Measurements from ENCODE around the gene GPC5.
"Not testable (repeated sequence)": the region's sequence is repeated elsewhere in the genome, so short reads cannot be mapped to it uniquely, and the experiment has no call there.

Gene GPC5

GRCh38 chr13:92260363-92260762, 861.9 kb downstream of the GPC5 start:
- H3K4me3 ChIP-seq (replicated peaks in 1 of 2; ENCODE audit: low read depth in 2 of 2, low read length in 2 of 2), result no peak overlapping the region
- DNase-seq (ENCODE audit: low read depth in 2 of 2), result no peak
- no peak for TF ChIP-seq CTCF (IDR thresholded peaks at IDR 0.05; ENCODE audit: low read depth, low read length)

GRCh38 chr13:92262100-92262788, 863.8 kb downstream of the GPC5 start:
- no peak for TF ChIP-seq CTCF (IDR thresholded peaks at IDR 0.05; ENCODE audit: low read depth, low read length)
- DNase-seq (ENCODE audit: low read depth in 2 of 2), result no peak
- no peak overlapping the region for H3K4me3 ChIP-seq (replicated peaks in 1 of 2; ENCODE audit: low read depth in 2 of 2, low read length in 2 of 2)

- H3K4me3 ChIP-seq (replicated peaks in 1 of 2; ENCODE audit: low read depth in 2 of 2, low read length in 2 of 2), result no peak overlapping the region
- TF ChIP-seq CTCF (IDR thresholded peaks at IDR 0.05; ENCODE audit: low read depth, low read length), result no peak
- DNase-seq (ENCODE audit: low read depth in 2 of 2), result peak; percentile 9 to 73
Measured at GRCh38 chr13:92265408-92265807, 867.0 kb downstream of the GPC5 start.

GRCh38 chr13:92270990-92271389, 872.6 kb downstream of the GPC5 start:
- peak in 1 of 2 donors; percentile 34 for DNase-seq (ENCODE audit: low read depth in 2 of 2)
- TF ChIP-seq CTCF (IDR thresholded peaks at IDR 0.05; ENCODE audit: low read depth, low read length), result no peak
- no peak overlapping the region for H3K4me3 ChIP-seq (replicated peaks in 1 of 2; ENCODE audit: low read depth in 2 of 2, low read length in 2 of 2)

GRCh38 chr13:92272177-92272576, 873.8 kb downstream of the GPC5 start:
- no peak for DNase-seq (ENCODE audit: low read depth in 2 of 2)
- no peak overlapping the region for H3K4me3 ChIP-seq (replicated peaks in 1 of 2; ENCODE audit: low read depth in 2 of 2, low read length in 2 of 2)
- no peak for TF ChIP-seq CTCF (IDR thresholded peaks at IDR 0.05; ENCODE audit: low read depth, low read length)

- not testable (repeated sequence) for DNase-seq (ENCODE audit: low read depth in 2 of 2); H3K4me3 ChIP-seq (replicated peaks in 1 of 2; ENCODE audit: low read depth in 2 of 2, low read length in 2 of 2)
Measured at GRCh38 chr13:92280986-92281385, 882.6 kb downstream of the GPC5 start.

- not testable (repeated sequence) for DNase-seq (ENCODE audit: low read depth in 2 of 2); H3K4me3 ChIP-seq (replicated peaks in 1 of 2; ENCODE audit: low read depth in 2 of 2, low read length in 2 of 2)
Measured at GRCh38 chr13:92290718-92291307, 892.4 kb downstream of the GPC5 start.

GRCh38 chr13:92294533-92294932, 896.1 kb downstream of the GPC5 start:
- DNase-seq (ENCODE audit: low read depth in 2 of 2); H3K4me3 ChIP-seq (replicated peaks in 1 of 2; ENCODE audit: low read depth in 2 of 2, low read length in 2 of 2): not testable (repeated sequence)

GRCh38 chr13:92296154-92296671, 897.8 kb downstream of the GPC5 start:
- not testable (repeated sequence) for H3K4me3 ChIP-seq (replicated peaks in 1 of 2; ENCODE audit: low read depth in 2 of 2, low read length in 2 of 2)

More at GRCh38 chr13:92296154-92296671, 897.8 kb downstream of the GPC5 start:
- not testable (repeated sequence) for DNase-seq (ENCODE audit: low read depth in 2 of 2)

Data from cardiac fibroblast (primary cell).